ENCODE data around the gene GSC. TPM values are rescaled to one million over a fixed set of nuclear protein-coding genes. Genes with fewer than 3 reads are reported as not detected.

Gene GSC
- total and polyA plus RNA-seq, 10 of the 15 experiments (the other 5 are each of a cell fraction or from before 2014, with no cell fraction given): not detected

GRCh38 chr14:94761997-94762377 lies 7.9 kb downstream of the GSC start:
- Histone ChIP-seq H3K9ac (ENCODE audit: control insufficient read depth, insufficient read depth, low read length) (no peak overlapping the region), H3K27ac (ENCODE audit: control insufficient read depth, insufficient read depth) (no peak overlapping the region), H4K20me1 (ENCODE audit: control insufficient read depth, insufficient read depth) (no peaks in the 10 kb centered on the region), H3K36me3 (ENCODE audit: control insufficient read depth in 2 of 2, insufficient read depth in 2 of 2, low read length in 1 of 2) (no peaks in the 10 kb centered on the region), H3K4me3 (no peak overlapping the region), H3K79me2 (ENCODE audit: control insufficient read depth, insufficient read depth, low read length) (no peaks in the 10 kb centered on the region), H3K27me3 (replicated peaks in 1 of 2; ENCODE audit: control insufficient read depth in 2 of 2, insufficient read depth in 2 of 2, low read length in 1 of 2) (peaks cover 4 to 12% of the 10 kb centered on the region in 2 experiments; a peak in 3 of 4 replicates), H2AFZ (ENCODE audit: control insufficient read depth, low read depth, low read length) (no peak overlapping the region), H3K4me1 (ENCODE audit: control insufficient read depth, insufficient read depth, low read length) (no peaks in the 10 kb centered on the region), H3K9me3 (replicated peaks; ENCODE audit: control insufficient read depth, insufficient read depth, low read length) (no peaks in the 10 kb centered on the region), H3K4me2 (ENCODE audit: control insufficient read depth, insufficient read depth) (no peak overlapping the region)
- ChIA-PET SMC1A (ENCODE audit: uncharacterized antibody, unreplicated experiment) (interaction anchor here (1.2 kb wide), 1 partner anchor 53 kb away, joined by 3 read pairs; no protein-coding TSS in a partner anchor), RAD21 (ENCODE audit: unreplicated experiment) (no interaction called here), POLR2A (no interaction called here), CTCF (interaction anchor here (0.6 kb wide), 1 partner anchor 9 kb away, joined by 3 read pairs; no protein-coding TSS in a partner anchor)
- DNase-seq (ENCODE audit: low read depth, low spot score) (no peak), ATAC-seq (no peak), FAIRE-seq (no peak)
- 31% methylated on average over 10 of the region's 10 CpGs for WGBS (ENCODE audit: insufficient coverage, insufficient replicate concordance, low lambda C conversion rate, missing lambda C conversion rate)
- TF ChIP-seq ZNF274 (IDR thresholded peaks at IDR 0.05; ENCODE audit: insufficient read depth, insufficient read length) (no peak), CHD4 (IDR thresholded peaks at IDR 0.05) (no peak), TARDBP (IDR thresholded peaks at IDR 0.05; ENCODE audit: borderline replicate concordance) (no peak), DPF2 (IDR thresholded peaks at IDR 0.05) (no peak), YY1 (IDR thresholded peaks at IDR 0.05; ENCODE audit: low read depth, low read length) (no peak)
- no TSS peak for BruUV-seq (replicated peaks)
- intact Hi-C loops (cut with micrococcal nuclease; ENCODE audit: unreplicated experiment): no loop called here
- in situ Hi-C loops (cut with MboI): no loop called here

- Histone ChIP-seq H3K79me2 (ENCODE audit: control insufficient read depth, insufficient read depth, low read length) (no peaks in the 10 kb centered on the region), H3K4me3 (no peak overlapping the region), H4K20me1 (ENCODE audit: control insufficient read depth, insufficient read depth) (no peaks in the 10 kb centered on the region), H3K27me3 (replicated peaks in 1 of 2; ENCODE audit: control insufficient read depth in 2 of 2, insufficient read depth in 2 of 2, low read length in 1 of 2) (peaks cover 2 to 12% of the 10 kb centered on the region in 2 experiments; a peak in 2 of 4 replicates), H3K27ac (ENCODE audit: control insufficient read depth, insufficient read depth) (no peak overlapping the region), H3K36me3 (ENCODE audit: control insufficient read depth in 2 of 2, insufficient read depth in 2 of 2, low read length in 1 of 2) (no peaks in the 10 kb centered on the region), H3K4me2 (ENCODE audit: control insufficient read depth, insufficient read depth) (no peak overlapping the region), H3K9ac (ENCODE audit: control insufficient read depth, insufficient read depth, low read length) (no peak overlapping the region), H3K9me3 (replicated peaks; ENCODE audit: control insufficient read depth, insufficient read depth, low read length) (no peaks in the 10 kb centered on the region), H2AFZ (ENCODE audit: control insufficient read depth, low read depth, low read length) (no peak overlapping the region), H3K4me1 (ENCODE audit: control insufficient read depth, insufficient read depth, low read length) (no peaks in the 10 kb centered on the region)
- in situ Hi-C loops (cut with MboI): no loop called here
- intact Hi-C loops (cut with micrococcal nuclease; ENCODE audit: unreplicated experiment): no loop called here
- no peak for TF ChIP-seq EGR1 (IDR thresholded peaks at IDR 0.05; ENCODE audit: borderline replicate concordance in 1 of 2, low read depth in 2 of 2, low read length in 2 of 2)
- no peak for TF ChIP-seq ZBTB4 (CRISPR knock-in tag; IDR thresholded peaks at IDR 0.05)
- RAD21 ChIA-PET (ENCODE audit: unreplicated experiment): no interaction called here
- BruUV-seq (replicated peaks): no TSS peak
- WGBS (ENCODE audit: insufficient coverage, insufficient replicate concordance, low lambda C conversion rate, missing lambda C conversion rate): 37% methylated on average over 12 of the region's 12 CpGs
- CTCF ChIA-PET: no interaction called here
- DNase-seq (ENCODE audit: low read depth, low spot score) (no peak), ATAC-seq (no peak), FAIRE-seq (no peak)
- SMC1A ChIA-PET (ENCODE audit: uncharacterized antibody, unreplicated experiment): interaction anchor here (1.2 kb wide), 1 partner anchor 52 kb away, joined by 3 read pairs; no protein-coding TSS in a partner anchor
- POLR2A ChIA-PET: no interaction called here
Observed at GRCh38 chr14:94761348-94761996, 8.4 kb downstream of the GSC start.
